ENCODE data around the gene TACR1. TPM values are rescaled to one million over a fixed set of nuclear protein-coding genes. Genes with fewer than 3 reads are reported as not detected.

TACR1 gene
- total and polyA plus RNA-seq, 2 of the 8 experiments (the other 6 are each of a cell fraction or from before 2014, with no cell fraction given), result 0.09 to 0.37 TPM

- Histone ChIP-seq H3K27ac (ENCODE audit: low read depth, low read length) (no peak overlapping the region), H2BK5ac (ENCODE audit: low read depth, low read length) (no peak overlapping the region), H4K5ac (ENCODE audit: insufficient read length, low read depth, low read length) (no peak overlapping the region), H3K4me3 (ENCODE audit: extremely low read depth in 1 of 4, insufficient read depth in 2 of 4, low read depth in 3 of 4, low read length in 4 of 4) (no peak overlapping the region), H2BK20ac (ENCODE audit: low read length) (no peak overlapping the region), H3K14ac (ENCODE audit: insufficient read length) (no peak overlapping the region), H2AFZ (ENCODE audit: low read length) (no peak overlapping the region), H3K23ac (ENCODE audit: insufficient read length) (no peak overlapping the region), H2BK15ac (ENCODE audit: low read length) (no peak overlapping the region), H3K9ac (replicated peaks in 1 of 4; ENCODE audit: extremely low read depth in 1 of 4, low read depth in 3 of 4, low read length in 3 of 4) (no peak overlapping the region), H3K79me1 (ENCODE audit: low read depth, low read length) (no peaks in the 10 kb centered on the region), H3K79me2 (ENCODE audit: control insufficient read depth in 1 of 2, insufficient read depth in 2 of 2, low read length in 2 of 2) (no peaks in the 10 kb centered on the region), H4K20me1 (replicated peaks in 1 of 2; ENCODE audit: control insufficient read depth in 1 of 2, insufficient read depth in 2 of 2, low read length in 2 of 2) (no peaks in the 10 kb centered on the region), H2BK12ac (ENCODE audit: low read depth, low read length) (no peak overlapping the region), H2BK120ac (replicated peaks; ENCODE audit: low read depth, low read length) (no peak overlapping the region), H3K18ac (ENCODE audit: extremely low read depth, low read length) (no peak overlapping the region), H2AK5ac (ENCODE audit: low read depth, low read length) (no peak overlapping the region), H3K9me3 (ENCODE audit: insufficient read depth in 2 of 2, low read depth in 1 of 2, low read length in 1 of 2) (no peaks in the 10 kb centered on the region), H3K27me3 (replicated peaks in 1 of 4; ENCODE audit: control insufficient read depth in 3 of 4, extremely low read depth in 1 of 4, insufficient read depth in 3 of 4, low read length in 3 of 4) (no peaks in the 10 kb centered on the region), H4K91ac (replicated peaks; ENCODE audit: insufficient read length, low read length) (no peak overlapping the region), H3K23me2 (ENCODE audit: low read depth, low read length) (no peaks in the 10 kb centered on the region), H3K4me2 (ENCODE audit: insufficient read depth in 1 of 2, low read depth in 2 of 2, low read length in 2 of 2) (no peak overlapping the region), H3K36me3 (ENCODE audit: control insufficient read depth in 2 of 4, insufficient read depth in 4 of 4, low read length in 3 of 4) (no peaks in the 10 kb centered on the region), H3K4me1 (replicated peaks in 1 of 4; ENCODE audit: control insufficient read depth in 3 of 4, insufficient read depth in 4 of 4, low read length in 3 of 4) (no peaks in the 10 kb centered on the region; a peak in 1 of 7 replicates), H3K56ac (replicated peaks; ENCODE audit: insufficient read length, low read depth, low read length) (no peak overlapping the region), H3K4ac (replicated peaks; ENCODE audit: insufficient read length, low read depth, low read length) (no peak overlapping the region), H4K8ac (ENCODE audit: extremely low read depth, insufficient read depth, low read length) (no peak overlapping the region)
- DNase-seq (ENCODE audit: low read depth in 1 of 2, low spot score in 2 of 2) (no peak), FAIRE-seq (no peak)
- 94% methylated on average over 1 of the region's 1 CpG; no CpG with 5 or more reads in 1 of the 2 experiments for WGBS, 2 experiments (ENCODE audit: extremely low coverage in 1 of 2, insufficient coverage in 1 of 2, insufficient read length in 1 of 2, insufficient replicate concordance in 2 of 2, low coverage in 1 of 2, low lambda C conversion rate in 2 of 2, missing lambda C conversion rate in 1 of 2)
- TF ChIP-seq EZH2 (IDR thresholded peaks at IDR 0.05; ENCODE audit: low read depth, low read length, severe bottlenecking) (no peak), KDM4A (IDR thresholded peaks at IDR 0.05; ENCODE audit: low read depth, low read length, severe bottlenecking) (no peak), JUN (IDR thresholded peaks at IDR 0.05; ENCODE audit: low read depth, low read length) (no peak), SP1 (IDR thresholded peaks at IDR 0.05; ENCODE audit: low read depth, low read length) (no peak), YY1 (IDR thresholded peaks at IDR 0.05; ENCODE audit: low read depth, low read length) (no peak), RAD21 (IDR thresholded peaks at IDR 0.05 in 1 of 2, conservative IDR thresholded peaks at IDR 0.05 in 1 of 2; ENCODE audit: low read depth in 2 of 2, low read length in 2 of 2) (no peak), JUND (IDR thresholded peaks at IDR 0.05; ENCODE audit: low read length) (no peak), CEBPB (IDR thresholded peaks at IDR 0.05; ENCODE audit: low read depth, low read length) (no peak), NANOG (IDR thresholded peaks at IDR 0.05; ENCODE audit: insufficient read depth, low read depth, low read length, poor library complexity, severe bottlenecking) (no peak), SP2 (IDR thresholded peaks at IDR 0.05; ENCODE audit: low read length) (no peak), RXRA (IDR thresholded peaks at IDR 0.05; ENCODE audit: insufficient read depth, low read depth, low read length) (no peak), TAF7 (optimal IDR thresholded peaks at IDR 0.05; ENCODE audit: borderline replicate concordance, low read depth, low read length) (no peak), BRCA1 (IDR thresholded peaks at IDR 0.05; ENCODE audit: low read depth, low read length) (no peak)
- TF ChIP-seq, protein P1, sequence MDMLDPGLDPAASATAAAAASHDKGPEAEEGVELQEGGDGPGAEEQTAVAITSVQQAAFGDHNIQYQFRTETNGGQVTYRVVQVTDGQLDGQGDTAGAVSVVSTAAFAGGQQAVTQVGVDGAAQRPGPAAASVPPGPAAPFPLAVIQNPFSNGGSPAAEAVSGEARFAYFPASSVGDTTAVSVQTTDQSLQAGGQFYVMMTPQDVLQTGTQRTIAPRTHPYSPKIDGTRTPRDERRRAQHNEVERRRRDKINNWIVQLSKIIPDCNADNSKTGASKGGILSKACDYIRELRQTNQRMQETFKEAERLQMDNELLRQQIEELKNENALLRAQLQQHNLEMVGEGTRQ (IDR thresholded peaks at IDR 0.05; ENCODE audit: low read length), result no peak
- CTCF ChIA-PET (ENCODE audit: partially characterized antibody), result interaction anchor here (0.7 to 4.5 kb wide), 3 partner anchors 11 to 50 kb away, joined by 3 to 27 read pairs (median 5); partner anchors contain the start of gene TACR1
- POLR2A ChIA-PET (ENCODE audit: partially characterized antibody), result no interaction called here
These were observed 12.5 kb downstream of the TACR1 start for GRCh38 chr2:75186821-75187220.

Measured in H1 (cell line).